Effector CD4-positive, alpha-beta T cell (primary cell): ENCODE results near the gene NFE2L2.
"Not testable (repeated sequence)": the region's sequence is repeated elsewhere in the genome, so short reads cannot be mapped to it uniquely, and the experiment has no call there.

Experiments
- DNase-seq: peaks from one replicate; pipeline ENCODE4 v3.0.0-alpha.2; 2020

The NFE2L2 gene

DNA sequence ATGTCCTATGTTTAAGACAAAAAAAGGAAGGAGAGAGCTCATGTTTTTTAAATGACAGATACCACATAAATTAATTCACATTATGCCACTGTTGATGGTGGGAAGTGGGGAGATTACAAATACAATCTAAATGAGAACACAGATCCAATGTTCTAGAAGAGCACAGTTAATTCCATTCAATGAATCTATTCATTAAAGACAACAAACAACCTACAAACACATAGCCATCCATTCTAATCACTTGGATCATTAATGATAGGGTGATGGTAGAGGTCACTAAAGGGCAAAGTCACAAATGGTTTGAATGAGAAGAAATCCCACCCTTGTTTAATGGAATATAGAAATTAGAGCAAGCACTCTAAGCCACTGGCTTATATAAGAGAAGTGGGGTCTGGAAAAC is 30.3 kb downstream of the NFE2L2 start:
- no peak for DNase-seq

DNA sequence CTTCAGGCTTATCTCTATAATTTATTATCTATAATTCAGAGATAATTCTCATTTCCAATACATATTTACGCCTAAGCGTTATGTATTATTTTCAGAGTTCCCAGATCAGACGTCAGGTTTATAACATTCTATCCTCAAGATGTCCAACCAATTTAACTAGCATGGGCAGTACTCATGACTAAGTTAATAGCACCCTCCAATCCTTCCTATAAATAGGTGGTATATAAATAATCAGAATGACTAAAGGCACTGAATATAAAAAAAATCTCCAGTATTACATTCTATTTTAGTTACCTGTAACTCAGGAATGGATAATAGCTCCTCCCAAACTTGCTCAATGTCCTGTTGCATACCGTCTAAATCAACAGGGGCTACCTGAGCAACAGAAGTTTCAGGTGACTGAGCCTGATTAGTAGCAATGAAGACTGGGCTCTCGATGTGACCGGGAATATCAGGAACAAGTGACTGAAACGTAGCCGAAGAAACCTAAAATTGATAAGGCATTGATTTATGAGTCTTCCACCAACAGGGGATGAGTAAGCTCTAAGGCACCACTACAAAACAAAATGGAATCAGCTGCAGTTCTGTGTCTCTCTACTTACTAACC is 32.3 kb downstream of the NFE2L2 start:
- no peak for DNase-seq

DNA sequence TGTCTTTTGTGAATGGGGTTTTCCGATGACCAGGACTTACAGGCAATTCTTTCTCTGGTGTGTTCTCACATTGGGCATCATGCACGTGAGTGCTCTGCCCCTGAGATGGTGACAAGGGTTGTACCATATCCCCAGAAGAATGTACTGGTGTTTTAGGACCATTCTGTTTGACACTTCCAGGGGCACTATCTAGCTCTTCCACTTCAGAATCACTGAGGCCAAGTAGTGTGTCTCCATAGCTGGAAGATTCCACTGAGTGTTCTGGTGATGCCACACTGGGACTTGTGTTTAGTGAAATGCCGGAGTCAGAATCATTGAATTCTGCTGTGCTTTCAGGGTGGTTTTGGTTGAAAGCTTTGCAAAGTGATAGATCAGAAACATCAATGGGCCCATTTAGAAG is 33.3 kb downstream of the NFE2L2 start:
- no peak for DNase-seq

DNA sequence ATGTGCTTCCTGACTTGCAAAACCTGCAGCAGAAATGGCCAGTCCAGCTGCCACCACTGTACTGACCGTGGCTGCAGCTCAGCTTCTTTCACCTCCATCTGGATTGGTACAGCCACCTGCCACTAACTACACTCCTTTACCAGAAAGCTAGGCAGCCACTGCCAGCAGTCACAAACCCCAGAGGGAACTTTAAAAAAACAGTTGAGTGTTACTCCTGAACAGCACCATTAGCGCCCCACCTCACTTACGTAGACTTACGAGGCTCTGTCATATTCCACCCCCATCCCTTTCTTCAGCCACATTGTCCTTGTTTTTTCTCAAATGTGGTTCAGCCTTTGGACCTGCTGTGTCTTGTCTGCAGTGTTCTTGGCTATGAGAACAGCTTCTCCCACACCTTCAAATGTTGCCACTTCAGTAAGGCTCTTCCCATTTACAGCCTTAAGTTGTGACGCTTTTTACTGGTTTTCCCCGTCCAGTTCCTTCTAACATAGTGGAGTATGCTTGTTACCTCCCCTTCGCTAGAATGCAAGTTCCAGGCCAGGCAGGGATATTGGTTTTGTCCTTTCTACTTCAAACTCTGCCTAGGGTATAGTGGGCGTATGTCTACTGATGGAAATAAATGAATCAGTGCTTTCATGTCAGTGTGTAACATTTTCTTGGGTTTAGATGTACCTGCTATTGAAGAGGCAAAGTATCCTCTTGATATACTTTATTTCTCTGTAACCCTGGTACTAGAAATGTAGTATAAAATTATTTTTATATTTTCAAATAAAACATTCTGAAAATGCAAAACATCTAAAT is 34.9 kb downstream of the NFE2L2 start:
- DNase-seq: no peak

DNA sequence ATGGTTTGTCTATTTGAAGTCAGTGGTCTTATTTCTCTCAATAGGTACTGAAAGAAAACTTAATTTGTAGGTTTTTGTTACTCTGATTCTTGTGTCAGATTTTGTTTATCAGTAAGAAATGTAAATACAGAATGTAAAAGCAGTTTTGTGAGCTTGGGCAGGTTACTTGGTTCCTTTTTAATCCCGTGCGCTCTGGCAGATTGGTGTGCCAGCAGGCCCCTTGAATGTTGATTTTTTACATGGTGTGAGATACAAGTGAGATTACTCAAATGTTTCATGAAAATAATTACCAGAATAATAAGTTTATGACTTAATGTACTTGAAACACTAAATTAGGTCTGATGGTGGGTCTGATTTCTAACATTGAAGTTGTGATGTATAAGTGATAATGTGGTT is 38.6 kb downstream of the NFE2L2 start:
- no peak for DNase-seq

DNA sequence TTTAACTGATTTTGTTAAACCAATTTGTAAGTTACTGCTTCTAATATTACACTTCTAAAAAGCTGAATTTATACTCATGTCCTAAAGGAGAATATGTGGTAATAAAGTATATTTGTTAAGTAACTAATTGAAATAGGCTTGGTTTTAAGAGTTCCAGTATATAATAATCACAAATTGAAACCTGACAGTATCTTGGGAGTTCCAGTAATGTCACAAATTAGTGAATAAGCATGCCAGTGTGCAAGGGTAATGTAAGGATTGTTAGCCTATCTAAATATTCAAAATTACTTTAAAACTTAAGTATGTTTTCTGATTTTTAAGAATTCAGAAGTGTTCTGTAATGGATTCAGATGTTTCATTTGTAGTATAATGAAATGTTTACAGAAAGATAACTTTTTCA is 41.1 kb downstream of the NFE2L2 start:
- not testable (repeated sequence) for DNase-seq

DNA sequence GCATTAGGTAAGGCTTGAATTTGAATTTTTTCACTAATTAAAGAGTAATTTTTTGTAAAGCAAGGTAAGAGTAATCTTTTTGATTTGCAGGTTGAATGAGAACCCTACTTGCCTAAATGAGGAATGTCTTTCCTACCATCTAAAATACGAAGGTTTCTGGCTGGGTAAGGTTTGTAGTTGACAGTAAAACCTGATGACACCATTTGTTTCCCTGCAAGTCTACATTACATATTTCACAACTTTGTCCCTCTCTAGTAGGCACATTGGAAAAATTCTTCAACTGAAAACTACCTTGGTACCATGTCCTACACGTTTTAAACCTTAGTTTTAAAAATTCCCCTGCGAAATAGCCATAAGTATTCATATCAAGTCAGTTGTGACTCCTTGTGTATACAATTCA is 42.6 kb downstream of the NFE2L2 start:
- no peak for DNase-seq

DNA sequence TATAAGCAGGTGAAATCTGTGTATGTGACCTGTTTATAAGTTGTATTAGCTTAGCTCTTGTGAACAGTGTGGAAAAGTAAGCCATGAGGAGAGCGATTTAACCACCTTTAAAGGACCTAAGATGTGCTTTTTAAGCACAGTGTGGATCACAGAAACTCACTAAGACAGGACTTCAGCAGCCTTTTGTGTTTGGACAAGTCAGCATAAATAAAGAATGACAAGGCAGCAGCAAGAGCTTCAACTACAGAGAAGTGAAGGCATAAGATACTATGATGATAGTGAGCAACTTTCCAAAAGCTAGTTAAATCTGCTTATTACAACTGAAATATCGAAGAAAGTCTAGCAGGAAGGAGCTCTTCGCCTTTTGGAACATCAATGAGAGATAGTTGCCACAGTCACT is 43.0 kb downstream of the NFE2L2 start:
- DNase-seq: no peak

DNA sequence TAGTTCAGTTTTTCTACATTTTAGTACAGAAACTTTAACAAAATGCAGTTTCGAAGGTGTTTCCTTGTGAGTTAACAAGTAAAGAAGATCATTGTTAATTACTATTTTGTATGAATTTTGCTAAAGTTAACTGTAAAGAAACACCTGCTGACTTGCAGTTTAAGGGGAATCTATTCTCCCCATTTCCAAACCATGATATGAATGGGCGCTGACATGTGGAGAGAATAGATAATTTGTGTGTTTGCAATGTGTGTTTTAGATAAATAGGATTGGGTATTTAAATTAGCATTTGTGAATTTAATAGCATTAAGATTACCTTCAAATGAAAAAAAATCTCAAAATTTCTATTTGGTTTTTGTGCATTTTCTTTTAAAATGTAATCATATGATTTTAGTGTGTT is 44.7 kb downstream of the NFE2L2 start:
- not testable (repeated sequence) for DNase-seq

DNA sequence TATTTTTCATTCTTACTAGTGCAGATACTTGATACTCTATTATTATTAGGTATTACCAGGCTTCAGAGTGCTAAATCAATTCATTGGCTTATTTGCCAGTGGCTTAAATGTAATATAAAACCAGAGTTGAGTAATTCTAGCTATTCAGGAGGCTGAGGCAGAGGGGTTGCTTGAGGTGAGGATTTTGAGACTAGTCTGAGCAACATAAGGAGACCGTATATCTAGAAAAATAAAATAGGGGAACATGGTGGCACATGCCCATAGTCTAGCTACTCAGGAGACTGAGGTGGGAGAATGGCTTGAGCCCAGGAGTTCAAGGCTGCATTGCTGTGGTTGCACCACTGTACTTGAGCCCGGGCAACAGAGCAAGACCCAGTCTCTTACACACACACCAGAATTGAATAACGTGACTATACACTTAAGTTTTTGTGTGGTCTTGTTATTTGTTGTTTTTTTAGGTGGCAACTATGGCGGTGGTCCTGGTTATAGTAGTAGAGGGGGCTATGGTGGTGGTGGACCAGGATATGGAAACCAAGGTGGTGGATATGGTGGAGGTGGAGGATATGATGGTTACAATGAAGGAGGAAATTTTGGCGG is 47.2 kb downstream of the NFE2L2 start:
- DNase-seq: no peak

DNA sequence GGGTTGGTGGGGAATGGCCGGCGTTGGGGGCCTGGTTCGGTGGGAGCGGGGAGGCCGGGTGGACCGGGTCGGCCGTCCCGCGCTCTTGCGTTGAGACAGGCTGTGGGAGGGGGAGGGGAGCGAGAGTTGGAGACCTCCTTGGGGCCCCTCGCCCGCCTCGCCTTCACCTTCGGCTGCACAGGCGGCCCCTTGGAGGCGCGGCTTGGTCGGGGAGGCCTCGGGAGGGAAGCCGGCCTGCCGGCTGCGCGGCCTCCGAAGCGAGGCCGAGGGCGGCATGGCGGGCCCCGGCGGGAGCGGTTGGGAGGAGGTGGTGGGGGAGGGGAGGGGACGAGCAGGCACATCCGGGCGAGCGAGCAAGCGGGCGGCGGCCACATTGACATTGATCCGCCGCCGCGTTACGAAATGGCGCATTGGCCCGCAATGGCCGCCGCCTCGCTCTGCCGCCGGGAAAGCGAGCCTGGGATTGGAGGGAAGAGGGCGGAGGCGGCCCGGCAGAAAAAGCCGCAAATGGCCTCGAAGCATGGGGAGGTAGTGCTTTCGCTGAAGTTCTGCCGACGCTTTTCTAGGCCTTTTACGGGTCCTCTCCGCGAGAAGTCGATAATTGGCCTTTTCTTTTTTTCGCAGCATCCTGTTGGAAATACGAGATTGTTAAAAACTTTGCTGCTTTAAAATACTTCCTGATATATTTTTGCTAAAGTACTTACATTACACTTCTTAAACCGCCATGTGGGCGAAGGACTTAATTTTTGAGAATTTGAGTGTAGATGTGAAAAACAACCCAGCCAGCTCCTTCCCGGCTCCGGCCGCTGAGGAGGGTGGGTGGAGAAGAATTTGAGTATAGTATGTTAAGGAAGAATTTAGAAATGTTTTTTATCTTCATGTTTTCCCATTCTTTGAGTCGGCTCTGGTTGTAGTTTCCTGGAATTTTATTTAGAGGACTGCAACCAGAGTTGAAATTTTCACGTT is 51.4 kb downstream of the NFE2L2 start:
- peak; percentile 88 for DNase-seq

DNA sequence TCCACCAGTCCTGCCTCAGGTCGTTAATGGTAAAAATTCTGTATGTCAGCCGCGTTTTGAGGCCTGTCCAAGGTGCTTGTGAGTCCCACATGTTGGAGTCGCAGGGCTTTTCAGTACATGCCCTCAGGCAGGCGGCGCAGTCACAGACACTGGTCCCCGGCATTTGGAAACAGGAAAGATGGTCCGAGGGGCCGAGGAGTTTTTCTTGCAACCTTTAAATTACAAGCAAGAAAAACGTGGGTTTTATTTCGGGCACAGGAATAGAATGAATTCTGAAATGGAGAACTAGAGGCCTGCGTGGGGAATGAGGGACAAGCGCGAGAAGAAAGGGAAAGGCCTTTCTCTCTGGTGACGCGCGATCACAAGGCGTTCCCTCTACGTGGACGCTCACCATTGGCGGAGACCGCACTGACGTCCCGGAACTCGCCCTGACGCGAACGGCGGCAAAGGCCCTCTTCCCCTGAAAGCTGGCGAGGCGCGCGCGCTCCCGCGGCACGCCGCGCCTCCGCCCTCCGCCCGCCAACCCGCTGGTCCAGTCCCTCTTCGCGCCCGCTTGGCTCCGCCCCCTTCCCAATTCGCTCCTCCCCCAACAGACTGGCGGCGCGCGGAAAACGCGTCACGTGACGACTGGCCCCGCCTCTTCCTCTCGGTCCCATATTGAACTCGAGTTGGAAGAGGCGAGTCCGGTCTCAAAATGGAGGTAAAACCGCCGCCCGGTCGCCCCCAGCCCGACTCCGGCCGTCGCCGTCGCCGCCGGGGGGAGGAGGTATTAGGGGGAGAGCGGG is 52.2 kb downstream of the NFE2L2 start, which contains the start of gene HNRNPA3:
Gene HNRNPA3 (plus strand): TSS at position 689 of the 785 bp plus-strand sequence. CDS start 6 bp downstream, at position 695.
- peak; percentile 99 for DNase-seq

DNA sequence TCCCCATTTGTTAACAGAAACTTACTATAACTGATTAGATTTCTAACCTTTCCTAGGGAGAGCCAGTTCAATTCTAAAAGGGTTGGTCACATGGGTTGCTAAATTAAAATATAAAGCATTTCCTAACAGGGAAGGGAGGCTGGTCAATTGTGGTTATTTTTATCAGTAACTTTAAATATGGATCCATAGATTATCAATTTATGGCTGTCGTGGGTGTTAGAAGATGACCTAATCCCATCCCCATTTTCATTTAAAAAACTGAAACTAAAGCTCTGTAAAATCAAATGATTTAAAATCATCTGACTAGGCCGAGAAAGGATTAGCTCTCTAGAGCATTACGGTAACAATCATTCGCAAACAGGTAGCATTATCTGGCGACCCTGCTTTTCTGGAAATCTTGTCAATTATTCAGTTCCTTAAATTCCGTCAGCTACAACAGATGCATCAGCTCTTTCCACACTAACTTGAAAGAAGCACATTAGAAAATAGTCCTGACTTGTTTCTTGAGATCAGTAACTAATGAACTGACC is 52.9 kb downstream of the NFE2L2 start:
- no peak for DNase-seq

DNA sequence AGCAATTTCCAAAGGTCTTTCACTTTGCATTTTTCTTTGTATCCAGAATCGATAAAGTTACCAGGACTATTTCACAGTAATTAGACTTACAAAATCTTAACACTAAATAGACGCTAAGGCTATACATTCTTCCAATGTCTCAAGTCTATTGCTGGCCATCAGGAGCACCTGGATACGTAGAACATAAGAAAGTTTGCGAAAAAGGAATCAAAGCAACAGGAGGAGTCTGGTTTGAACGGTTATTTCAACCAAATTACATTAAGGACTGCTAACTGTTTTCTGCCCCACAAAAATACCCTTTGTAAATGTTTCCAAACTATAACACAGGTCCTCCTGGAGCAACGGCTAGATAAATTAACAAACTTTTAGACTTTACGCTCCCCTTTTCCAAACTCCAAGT is 53.4 kb downstream of the NFE2L2 start:
- no peak for DNase-seq

DNA sequence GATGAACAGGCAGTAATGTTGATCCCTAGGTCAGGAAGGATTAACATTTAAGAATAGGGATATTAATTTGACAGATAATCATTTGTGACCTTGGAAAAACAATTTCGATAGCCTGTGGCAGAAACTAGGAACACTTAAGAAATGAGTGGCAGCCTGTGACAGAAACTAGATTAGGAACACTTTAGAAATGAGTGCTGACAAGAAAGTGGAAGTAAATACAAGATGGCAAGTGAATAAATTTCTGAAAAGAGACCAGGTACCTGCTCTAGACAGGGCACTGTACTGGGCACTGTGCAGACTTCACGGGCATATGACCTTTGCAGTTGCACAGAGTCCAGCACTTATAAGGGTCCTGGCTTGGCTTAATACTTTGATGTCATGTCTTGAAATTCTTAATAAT is 57.4 kb downstream of the NFE2L2 start:
- no peak for DNase-seq

DNA sequence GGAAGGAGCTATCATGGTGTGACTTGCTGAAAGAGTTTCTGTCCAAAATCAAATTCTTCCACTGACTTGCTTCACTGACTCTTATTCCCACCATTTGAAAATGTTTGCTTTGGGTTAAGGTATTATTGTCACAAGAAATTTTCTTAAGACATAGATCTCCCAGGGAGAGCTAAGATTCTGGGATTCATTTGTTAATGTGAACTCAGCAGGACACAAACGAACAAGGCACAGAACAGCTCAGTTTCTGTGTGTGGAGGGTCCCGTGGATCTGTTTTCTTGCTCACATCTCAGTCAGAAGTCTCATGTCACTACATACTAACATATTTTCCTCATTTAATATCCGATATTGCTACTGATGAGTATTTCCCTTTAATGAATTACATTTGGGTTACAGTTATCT is 60.1 kb downstream of the NFE2L2 start:
- no peak for DNase-seq

DNA sequence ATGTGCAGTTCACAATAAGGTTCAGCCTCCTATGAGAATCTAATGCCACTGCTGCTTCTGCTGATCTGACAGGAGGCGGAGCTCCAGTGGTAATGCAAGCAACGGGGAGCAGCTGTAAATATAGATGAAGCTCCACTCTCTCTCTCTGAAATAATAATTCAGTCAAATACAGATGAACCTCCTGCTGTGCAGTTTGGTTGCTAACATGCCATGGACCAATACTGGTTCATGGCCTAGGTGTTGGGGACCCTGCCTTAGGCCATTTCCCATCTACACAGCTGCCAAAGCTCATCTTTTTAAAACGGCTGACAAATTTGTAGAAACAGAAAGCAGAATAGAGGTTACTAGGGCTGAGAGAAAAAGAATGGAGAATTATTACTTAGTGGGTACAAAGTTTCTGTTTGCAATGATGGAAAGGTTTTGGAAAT is 62.6 kb downstream of the NFE2L2 start:
- no peak for DNase-seq

DNA sequence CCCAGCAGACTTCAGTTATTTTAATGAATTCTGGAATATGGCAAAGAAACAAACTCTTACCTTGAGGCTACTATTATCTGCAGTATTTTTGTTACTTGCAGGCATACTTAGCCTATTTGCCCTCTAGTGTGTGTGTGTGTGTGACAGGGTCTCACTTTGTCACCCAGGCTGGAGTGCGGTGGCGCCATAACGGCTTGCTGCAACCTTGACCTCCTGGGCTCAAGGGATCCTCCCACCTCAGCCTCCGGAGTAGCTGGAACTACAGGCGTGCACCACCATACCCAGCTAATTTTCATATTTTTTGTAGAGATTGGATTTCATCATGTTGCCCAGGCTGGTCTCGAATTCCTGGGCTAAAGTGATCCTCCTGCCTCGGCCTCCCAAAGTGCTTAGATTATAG is 64.1 kb downstream of the NFE2L2 start:
- DNase-seq: not testable (repeated sequence)

DNA sequence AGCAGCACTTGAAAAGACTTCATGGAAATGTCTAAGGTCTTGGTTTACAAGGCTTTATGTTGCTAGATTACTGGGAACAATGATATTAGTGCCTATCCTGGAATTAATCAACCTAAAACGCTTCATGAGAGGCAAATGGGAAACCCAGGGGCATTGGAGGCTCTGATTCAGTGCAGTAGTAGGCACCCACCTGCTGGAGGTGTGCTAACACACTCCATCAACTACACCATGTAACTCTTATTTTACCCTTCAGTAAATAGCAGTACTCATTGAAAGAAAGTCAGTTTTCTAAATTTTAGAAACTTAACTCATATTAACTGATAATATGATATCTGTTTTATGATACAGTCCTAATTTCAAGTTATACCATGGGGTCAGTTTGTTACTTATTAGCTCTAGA is 69.3 kb downstream of the NFE2L2 start:
- DNase-seq: no peak

DNA sequence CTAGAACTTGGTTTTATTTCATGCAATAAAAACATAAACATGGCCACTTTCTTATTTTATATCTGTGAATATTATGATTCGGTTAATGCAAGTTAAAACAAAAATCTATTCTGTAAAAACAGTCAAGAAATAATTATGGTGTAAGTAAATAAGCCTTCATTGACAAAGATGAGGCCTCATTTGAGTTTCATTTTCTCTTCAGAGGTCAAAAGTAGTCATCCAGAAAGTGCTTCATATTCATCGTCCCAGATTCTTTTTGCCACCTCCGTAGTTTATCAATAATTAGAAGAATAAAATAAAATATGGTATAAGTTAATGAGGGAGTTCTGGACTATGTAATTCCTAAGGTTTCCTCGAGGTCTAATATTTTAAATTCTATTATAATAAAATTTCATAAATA is 71.3 kb downstream of the NFE2L2 start:
- DNase-seq: no peak

DNA sequence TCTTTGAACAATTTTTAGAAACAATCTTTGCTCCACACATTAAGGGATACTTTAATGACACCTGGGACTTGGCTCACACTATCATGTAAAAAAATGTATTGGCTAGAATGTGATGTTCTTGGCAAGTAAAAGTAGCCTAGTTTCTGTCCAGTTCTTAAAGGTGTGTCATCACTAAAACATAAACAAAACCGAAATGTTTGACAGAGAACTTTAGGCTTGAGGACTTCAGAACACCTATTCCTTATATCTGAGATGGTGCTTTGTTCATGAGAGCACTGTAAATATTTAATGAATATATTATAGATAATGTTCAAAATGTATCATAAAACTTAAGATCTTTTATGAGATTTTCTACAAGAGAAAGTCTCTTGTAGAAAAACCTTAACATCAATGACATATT is 71.7 kb downstream of the NFE2L2 start:
- DNase-seq: no peak

DNA sequence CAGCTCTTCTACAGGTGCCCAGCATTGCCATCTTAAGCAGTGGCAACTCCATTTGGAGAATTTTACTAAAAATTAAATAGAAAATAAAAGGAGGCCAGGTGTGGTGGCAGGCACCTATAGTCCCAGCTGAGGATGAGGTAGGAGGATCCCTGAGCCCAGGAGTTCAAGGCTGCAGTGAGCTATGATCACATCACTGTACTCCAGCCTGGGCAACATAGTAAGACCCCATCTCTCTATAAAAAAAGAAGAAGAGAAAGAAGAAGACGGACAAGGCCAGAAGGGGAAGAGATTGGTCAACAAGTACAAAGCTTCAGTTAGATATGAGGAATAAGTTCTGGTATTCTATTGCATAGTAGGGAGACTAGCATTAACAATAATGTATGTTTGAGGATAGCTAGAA is 73.6 kb downstream of the NFE2L2 start:
- no peak for DNase-seq
